ENCODE results near the gene MAMDC4.

MAMDC4 gene

GRCh38 chr9:136860933-136861873 lies 9.1 kb downstream of the MAMDC4 start:
- no CpG with 5 or more reads among the region's 22 CpGs for WGBS (ENCODE audit: extremely low coverage, insufficient coverage, insufficient read length)
- H3K36me3 ChIP-seq (ENCODE audit: control insufficient read depth in 1 of 2, insufficient read depth in 2 of 2, low read length in 2 of 2), result peaks cover 55 to 63% of the 10 kb centered on the region in 2 experiments
- no peak overlapping the region for H2AK5ac ChIP-seq (ENCODE audit: low read length)

GRCh38 chr9:136861874-136862457 lies 9.8 kb downstream of the MAMDC4 start:
- Histone ChIP-seq H2AK5ac (ENCODE audit: low read length) (no peak overlapping the region), H2BK120ac (ENCODE audit: insufficient read depth, low read length, poor library complexity) (no peak overlapping the region), H2BK12ac (ENCODE audit: low read length) (no peak overlapping the region), H3K14ac (ENCODE audit: low read length) (no peak overlapping the region), H4K8ac (ENCODE audit: low read depth, low read length) (no peak overlapping the region), H3K23ac (ENCODE audit: low read length) (no peak overlapping the region), H3K18ac (ENCODE audit: low read length) (no peak overlapping the region), H3K79me1 (ENCODE audit: low read length) (peaks cover 4% of the 10 kb centered on the region), H3K9me3 (ENCODE audit: insufficient read depth, low read depth, low read length) (no peaks in the 10 kb centered on the region), H4K12ac (ENCODE audit: low read depth, low read length) (no peak overlapping the region), H3K79me2 (ENCODE audit: control insufficient read depth, insufficient read depth, low read length, poor library complexity) (peaks cover 10% of the 10 kb centered on the region), H3K4ac (ENCODE audit: low read depth, low read length) (no peak overlapping the region), H3K36me3 (ENCODE audit: control insufficient read depth in 1 of 2, insufficient read depth in 2 of 2, low read length in 2 of 2) (peaks cover 55 to 63% of the 10 kb centered on the region in 2 experiments), H3K27ac (ENCODE audit: low read depth, low read length) (no peak overlapping the region), H3K27me3 (ENCODE audit: insufficient read depth, low read length) (no peaks in the 10 kb centered on the region), H3K9ac (ENCODE audit: low read length) (no peak overlapping the region), H3K4me2 (ENCODE audit: low read length) (no peak overlapping the region), H2BK5ac (ENCODE audit: low read depth, low read length, poor library complexity) (no peak overlapping the region), H4K91ac (ENCODE audit: low read depth, low read length) (no peak overlapping the region), H3K4me3 (ENCODE audit: low read depth, low read length) (peak overlapping the region; percentile 37), H3K4me1 (ENCODE audit: control insufficient read depth in 1 of 2, insufficient read depth in 2 of 2, low read length in 2 of 2) (peaks cover 6 to 12% of the 10 kb centered on the region in 2 experiments), H2AFZ (ENCODE audit: insufficient read depth, low read length, poor library complexity) (no peak overlapping the region)
- WGBS (ENCODE audit: extremely low coverage, insufficient coverage, insufficient read length), result no CpG with 5 or more reads among the region's 26 CpGs
- no peak for DNase-seq

More at GRCh38 chr9:136860933-136861873, 9.1 kb downstream of the MAMDC4 start:
- Histone ChIP-seq H2BK120ac (ENCODE audit: insufficient read depth, low read length, poor library complexity) (no peak overlapping the region), H4K91ac (ENCODE audit: low read depth, low read length) (no peak overlapping the region), H3K9ac (ENCODE audit: low read length) (no peak overlapping the region), H4K12ac (ENCODE audit: low read depth, low read length) (no peak overlapping the region), H3K23ac (ENCODE audit: low read length) (no peak overlapping the region), H2BK12ac (ENCODE audit: low read length) (no peak overlapping the region), H3K14ac (ENCODE audit: low read length) (no peak overlapping the region), H2AFZ (ENCODE audit: insufficient read depth, low read length, poor library complexity) (no peak overlapping the region), H3K79me2 (ENCODE audit: control insufficient read depth, insufficient read depth, low read length, poor library complexity) (peaks cover 10% of the 10 kb centered on the region), H3K4me1 (ENCODE audit: control insufficient read depth in 1 of 2, insufficient read depth in 2 of 2, low read length in 2 of 2) (peaks cover 6 to 12% of the 10 kb centered on the region in 2 experiments), H3K9me3 (ENCODE audit: insufficient read depth, low read depth, low read length) (no peaks in the 10 kb centered on the region), H3K4me2 (ENCODE audit: low read length) (no peak overlapping the region), H3K79me1 (ENCODE audit: low read length) (peaks cover 3% of the 10 kb centered on the region), H2BK5ac (ENCODE audit: low read depth, low read length, poor library complexity) (no peak overlapping the region), H3K18ac (ENCODE audit: low read length) (no peak overlapping the region), H3K4me3 (ENCODE audit: low read depth, low read length) (no peak overlapping the region), H4K8ac (ENCODE audit: low read depth, low read length) (no peak overlapping the region), H3K4ac (ENCODE audit: low read depth, low read length) (no peak overlapping the region), H3K27ac (ENCODE audit: low read depth, low read length) (no peak overlapping the region), H3K27me3 (ENCODE audit: insufficient read depth, low read length) (no peaks in the 10 kb centered on the region)
- DNase-seq, result no peak

DNA sequence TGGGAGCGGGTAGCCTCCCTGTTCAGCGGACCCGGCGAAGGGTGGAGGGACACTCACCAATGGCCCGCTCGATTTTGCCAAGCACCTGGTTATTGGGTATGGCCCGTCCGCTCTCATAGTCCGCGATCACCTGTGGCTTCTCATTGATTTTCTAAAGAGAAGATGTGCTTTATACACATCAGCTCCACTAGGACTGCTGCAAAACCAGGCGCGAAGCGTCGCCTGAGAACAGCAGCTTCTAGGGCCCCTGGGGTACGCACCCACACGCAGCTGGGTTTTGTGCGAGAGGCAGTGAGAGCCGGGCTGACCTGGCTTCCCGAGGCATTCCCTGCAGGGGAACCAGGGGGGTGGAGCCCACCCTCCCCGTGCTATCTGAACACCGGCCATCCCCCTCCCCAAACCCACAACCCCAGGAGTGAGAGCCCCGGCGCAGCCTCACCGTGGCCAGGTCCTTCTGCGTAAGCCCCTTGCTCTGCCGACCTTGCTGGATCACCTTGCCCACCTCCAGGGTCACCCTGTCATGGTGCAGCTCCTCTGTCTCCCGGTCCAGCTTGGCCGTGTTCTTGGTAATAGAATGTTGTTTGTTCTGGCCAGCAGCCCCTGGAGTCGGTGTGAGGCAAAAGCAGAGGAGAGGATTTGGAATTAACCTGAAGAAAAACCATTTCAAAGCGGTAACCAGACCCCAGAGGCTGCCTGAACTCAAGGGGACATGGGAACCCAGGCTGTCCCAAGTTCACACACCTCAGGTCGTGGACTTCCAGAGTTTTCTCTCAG lies 10.9 kb downstream of the MAMDC4 start:
- DNase-seq, result no peak
- Histone ChIP-seq H3K18ac (ENCODE audit: low read length) (no peak overlapping the region), H4K8ac (ENCODE audit: low read depth, low read length) (no peak overlapping the region), H3K14ac (ENCODE audit: low read length) (no peak overlapping the region), H3K4ac (ENCODE audit: low read depth, low read length) (no peak overlapping the region), H3K79me2 (ENCODE audit: control insufficient read depth, insufficient read depth, low read length, poor library complexity) (peaks cover 10% of the 10 kb centered on the region), H2AK5ac (ENCODE audit: low read length) (no peak overlapping the region), H2BK5ac (ENCODE audit: low read depth, low read length, poor library complexity) (no peak overlapping the region), H4K12ac (ENCODE audit: low read depth, low read length) (no peak overlapping the region), H3K4me1 (ENCODE audit: control insufficient read depth in 1 of 2, insufficient read depth in 2 of 2, low read length in 2 of 2) (peaks cover 6 to 7% of the 10 kb centered on the region in 2 experiments), H3K4me2 (ENCODE audit: low read length) (no peak overlapping the region), H2BK120ac (ENCODE audit: insufficient read depth, low read length, poor library complexity) (no peak overlapping the region), H2AFZ (ENCODE audit: insufficient read depth, low read length, poor library complexity) (no peak overlapping the region), H4K91ac (ENCODE audit: low read depth, low read length) (no peak overlapping the region), H3K27ac (ENCODE audit: low read depth, low read length) (no peak overlapping the region), H3K4me3 (ENCODE audit: low read depth, low read length) (no peak overlapping the region), H3K36me3 (ENCODE audit: control insufficient read depth in 1 of 2, insufficient read depth in 2 of 2, low read length in 2 of 2) (peaks cover 55 to 63% of the 10 kb centered on the region in 2 experiments), H3K23ac (ENCODE audit: low read length) (no peak overlapping the region), H3K9ac (ENCODE audit: low read length) (no peak overlapping the region), H3K9me3 (ENCODE audit: insufficient read depth, low read depth, low read length) (peaks cover 6% of the 10 kb centered on the region), H3K27me3 (ENCODE audit: insufficient read depth, low read length) (no peaks in the 10 kb centered on the region), H2BK12ac (ENCODE audit: low read length) (no peak overlapping the region), H3K79me1 (ENCODE audit: low read length) (peaks cover 4% of the 10 kb centered on the region)
- no CpG with 5 or more reads among the region's 31 CpGs for WGBS (ENCODE audit: extremely low coverage, insufficient coverage, insufficient read length)

- no peak overlapping the region for H2BK12ac ChIP-seq (ENCODE audit: low read length)
- peaks cover 6 to 7% of the 10 kb centered on the region in 2 experiments for H3K4me1 ChIP-seq (ENCODE audit: control insufficient read depth in 1 of 2, insufficient read depth in 2 of 2, low read length in 2 of 2)
- H3K14ac ChIP-seq (ENCODE audit: low read length), result no peak overlapping the region
- H3K27me3 ChIP-seq (ENCODE audit: insufficient read depth, low read length), result no peaks in the 10 kb centered on the region
- H3K4me2 ChIP-seq (ENCODE audit: low read length), result no peak overlapping the region
- H2BK120ac ChIP-seq (ENCODE audit: insufficient read depth, low read length, poor library complexity), result no peak overlapping the region
- no peak overlapping the region for H3K18ac ChIP-seq (ENCODE audit: low read length)
- H3K27ac ChIP-seq (ENCODE audit: low read depth, low read length), result no peak overlapping the region
- peaks cover 48 to 56% of the 10 kb centered on the region in 2 experiments for H3K36me3 ChIP-seq (ENCODE audit: control insufficient read depth in 1 of 2, insufficient read depth in 2 of 2, low read length in 2 of 2)
- DNase-seq, result no peak
- H3K4me3 ChIP-seq (ENCODE audit: low read depth, low read length), result no peak overlapping the region
- H2AFZ ChIP-seq (ENCODE audit: insufficient read depth, low read length, poor library complexity), result no peak overlapping the region
- H3K9me3 ChIP-seq (ENCODE audit: insufficient read depth, low read depth, low read length), result peaks cover 10% of the 10 kb centered on the region
- no peak overlapping the region for H3K9ac ChIP-seq (ENCODE audit: low read length)
- H4K91ac ChIP-seq (ENCODE audit: low read depth, low read length), result no peak overlapping the region
- no peak overlapping the region for H4K12ac ChIP-seq (ENCODE audit: low read depth, low read length)
- no peak overlapping the region for H4K8ac ChIP-seq (ENCODE audit: low read depth, low read length)
- no peak overlapping the region for H3K23ac ChIP-seq (ENCODE audit: low read length)
- H2BK5ac ChIP-seq (ENCODE audit: low read depth, low read length, poor library complexity), result no peak overlapping the region
- no peak overlapping the region for H2AK5ac ChIP-seq (ENCODE audit: low read length)
- H3K4ac ChIP-seq (ENCODE audit: low read depth, low read length), result no peak overlapping the region
- H3K79me2 ChIP-seq (ENCODE audit: control insufficient read depth, insufficient read depth, low read length, poor library complexity), result peaks cover 10% of the 10 kb centered on the region
- no CpG with 5 or more reads among the region's 12 CpGs for WGBS (ENCODE audit: extremely low coverage, insufficient coverage, insufficient read length)
- H3K79me1 ChIP-seq (ENCODE audit: low read length), result peaks cover 4% of the 10 kb centered on the region
These were observed 11.6 kb downstream of the MAMDC4 start for GRCh38 chr9:136863623-136864273.

Data from trophoblast cell (in vitro differentiated cells and primary cell).